OCI-M2 (cell line): Measurements from ENCODE around the gene ZNF423.

Source experiments
- DNase-seq: peaks from one replicate; lab custom pipeline; 2025; ENCODE audit not compliant: unreplicated experiment; lab: John Stamatoyannopoulos, UW

The ZNF423 gene

GRCh38 chr16:49488336-49488735 lies 367.6 kb downstream of the ZNF423 start:
- no peak for DNase-seq

DNA sequence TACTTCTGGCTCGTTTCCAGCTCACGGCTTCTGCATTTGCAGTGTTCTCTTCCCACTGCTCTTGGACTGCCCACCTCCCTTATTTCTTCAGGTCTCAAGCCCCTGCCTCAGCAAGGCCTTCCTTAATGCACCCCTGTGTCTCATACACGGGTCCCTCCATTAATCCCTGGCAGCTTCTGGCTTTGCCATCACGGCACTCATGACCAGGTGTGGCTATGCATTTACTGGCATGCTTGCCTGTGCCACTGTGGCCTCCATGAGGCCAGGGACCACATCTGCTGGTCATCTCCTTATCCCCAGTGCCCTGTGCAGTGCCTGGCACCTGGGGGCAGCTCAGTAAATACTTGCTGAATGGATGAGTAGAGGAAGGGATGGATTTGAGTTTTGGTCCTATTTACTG lies 368.2 kb downstream of the ZNF423 start:
- no peak for DNase-seq

- no peak for DNase-seq
These were observed 369.5 kb downstream of the ZNF423 start for GRCh38 chr16:49486400-49486799.

GRCh38 chr16:49485663-49486062 lies 370.2 kb downstream of the ZNF423 start:
- DNase-seq, result no peak

DNA sequence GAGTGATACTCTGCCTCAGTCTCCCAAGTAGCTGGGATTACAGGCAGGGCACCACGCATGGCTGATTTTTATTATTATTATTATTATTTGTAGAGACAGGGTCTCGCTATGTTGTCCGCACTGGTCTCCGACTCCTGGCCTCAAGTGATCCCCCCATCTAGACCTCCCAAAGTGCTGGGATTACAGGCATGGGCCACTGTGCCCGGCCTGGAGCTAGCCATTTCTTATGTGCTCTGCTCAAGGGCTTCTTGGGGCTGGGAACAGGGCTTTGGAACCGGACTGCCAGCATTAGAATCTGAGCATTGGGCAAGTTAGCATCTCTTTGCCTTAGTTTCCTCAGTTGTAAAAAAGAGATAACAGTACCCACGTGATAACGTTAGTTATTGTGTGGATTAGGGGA lies 371.0 kb downstream of the ZNF423 start:
- no peak for DNase-seq

DNA sequence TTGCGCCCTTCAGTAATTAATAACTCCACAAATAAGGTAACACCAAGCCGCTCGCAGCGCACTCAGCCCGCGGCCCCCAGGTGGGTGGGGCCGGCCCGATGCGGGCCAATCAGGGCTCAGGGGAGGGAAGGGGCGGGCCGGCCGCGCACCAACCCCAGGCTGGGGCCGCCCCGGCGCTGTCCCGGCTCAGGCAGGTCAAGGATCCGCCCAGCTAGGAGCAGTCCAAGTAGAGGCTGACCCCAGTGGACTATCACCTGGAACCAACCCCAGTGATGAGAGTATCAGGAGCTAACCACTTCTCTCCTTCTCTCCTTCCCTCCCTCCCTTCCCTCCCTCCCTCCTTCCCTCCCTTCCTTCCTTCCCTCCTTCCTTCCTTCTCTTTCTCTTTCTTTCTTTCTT lies 371.5 kb downstream of the ZNF423 start:
- DNase-seq, result no peak

GRCh38 chr16:49483651-49484450 lies 372.1 kb downstream of the ZNF423 start:
- no peak for DNase-seq

GRCh38 chr16:49483251-49483650 lies 372.7 kb downstream of the ZNF423 start:
- DNase-seq, result no peak

DNA sequence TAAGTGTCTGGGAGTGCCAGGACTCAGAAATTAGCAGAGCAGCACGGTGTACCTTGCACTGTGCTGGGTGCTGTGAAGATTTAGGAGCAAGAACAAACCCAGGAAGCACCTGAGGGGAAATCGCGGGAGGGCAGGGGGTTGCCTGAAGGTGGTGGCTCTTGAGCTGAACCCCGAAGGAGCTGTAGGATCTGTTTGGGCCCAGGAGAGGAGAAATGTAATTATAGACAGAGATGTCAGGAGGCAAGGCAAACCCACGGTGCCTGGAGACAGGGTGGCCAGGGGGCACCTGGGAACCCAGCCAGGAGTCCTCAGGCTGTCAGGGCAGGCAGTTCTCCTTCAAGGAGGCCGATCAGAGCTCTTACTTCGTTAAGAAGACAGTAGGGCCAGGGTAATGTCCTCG lies 373.2 kb downstream of the ZNF423 start:
- no peak for DNase-seq

GRCh38 chr16:49478616-49479015 lies 377.3 kb downstream of the ZNF423 start:
- DNase-seq, result no peak

DNA sequence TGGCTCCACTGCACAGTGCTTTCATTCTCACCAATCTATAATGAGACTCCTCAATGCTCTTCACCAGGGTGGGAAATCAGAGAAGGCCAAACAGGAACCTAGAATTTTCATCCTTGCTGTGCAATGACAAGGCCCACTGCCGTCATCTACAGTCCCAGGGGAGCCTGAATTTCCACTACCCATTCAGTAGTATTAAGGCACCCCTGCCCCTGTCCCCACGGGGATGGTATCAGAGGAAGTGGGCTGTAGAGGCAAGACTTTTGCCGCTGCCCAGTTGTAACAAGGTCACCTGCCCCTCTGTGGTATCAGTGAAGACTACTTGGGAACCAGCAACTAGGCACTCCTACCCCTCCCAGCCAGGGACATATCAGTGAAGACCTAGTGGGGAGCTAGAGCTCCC lies 377.8 kb downstream of the ZNF423 start:
- no peak for DNase-seq

- DNase-seq, result no peak
These were observed 378.5 kb downstream of the ZNF423 start for GRCh38 chr16:49477250-49477895.

DNA sequence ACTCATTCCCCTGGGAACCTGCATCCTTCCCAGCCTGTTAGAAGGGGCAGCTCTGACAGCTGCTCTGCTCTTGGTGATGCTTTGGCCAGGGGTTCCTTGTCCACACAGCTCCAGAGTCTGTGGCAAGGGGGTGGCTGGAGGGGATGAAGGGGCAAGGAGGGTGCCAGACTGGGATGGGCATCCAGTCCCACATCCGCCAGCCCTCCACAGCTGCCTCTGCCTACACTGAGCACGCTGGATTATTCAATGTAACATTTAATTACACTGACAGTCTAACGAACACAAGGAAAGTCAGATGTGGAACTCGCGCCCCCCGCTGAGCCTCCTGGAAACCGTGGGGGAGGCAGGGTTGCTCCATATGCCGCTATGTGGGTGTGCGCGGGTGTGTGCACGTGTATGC lies 381.2 kb downstream of the ZNF423 start:
- DNase-seq, result no peak

- DNase-seq, result no peak
These were observed 382.1 kb downstream of the ZNF423 start for GRCh38 chr16:49473773-49474172.

DNA sequence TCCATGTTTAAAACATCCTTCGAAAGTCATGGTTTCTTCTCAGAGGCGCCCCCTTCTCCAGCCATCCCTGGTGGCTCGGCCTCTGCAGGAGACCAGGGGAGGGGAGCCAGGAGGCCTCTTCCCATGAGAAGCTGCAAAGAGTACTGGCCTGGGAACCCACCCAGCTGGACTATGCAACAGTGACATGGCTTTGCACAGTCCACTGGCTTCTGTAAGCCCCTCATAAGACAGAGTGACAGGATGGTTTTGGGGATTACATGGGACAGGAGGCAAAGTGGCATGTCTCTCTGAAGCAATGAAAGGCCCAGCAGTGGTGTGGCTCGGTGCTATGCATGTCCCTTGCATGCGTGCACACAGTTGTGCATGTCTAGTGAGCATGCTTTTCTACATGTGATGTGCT lies 382.8 kb downstream of the ZNF423 start:
- DNase-seq, result no peak

DNA sequence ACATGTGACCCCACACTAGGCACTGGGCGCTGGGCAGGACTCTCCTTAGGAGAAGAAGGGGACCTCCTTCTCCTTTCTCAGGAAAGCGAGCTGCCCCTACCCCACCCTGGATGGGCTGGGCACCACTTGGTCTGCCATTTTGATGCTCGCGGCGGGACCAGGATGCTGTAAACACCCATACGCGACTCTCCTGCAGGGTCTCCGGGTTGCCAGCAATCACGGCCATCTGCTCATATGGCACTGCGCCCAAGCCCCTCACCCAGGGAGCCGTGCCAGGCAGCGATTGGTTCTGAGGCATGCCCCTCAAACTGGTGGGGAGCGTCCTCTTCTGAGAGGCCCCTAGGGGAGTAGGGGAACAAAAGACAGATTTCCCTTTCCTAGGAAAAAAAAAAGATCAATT lies 383.3 kb downstream of the ZNF423 start:
- DNase-seq, result no peak

DNA sequence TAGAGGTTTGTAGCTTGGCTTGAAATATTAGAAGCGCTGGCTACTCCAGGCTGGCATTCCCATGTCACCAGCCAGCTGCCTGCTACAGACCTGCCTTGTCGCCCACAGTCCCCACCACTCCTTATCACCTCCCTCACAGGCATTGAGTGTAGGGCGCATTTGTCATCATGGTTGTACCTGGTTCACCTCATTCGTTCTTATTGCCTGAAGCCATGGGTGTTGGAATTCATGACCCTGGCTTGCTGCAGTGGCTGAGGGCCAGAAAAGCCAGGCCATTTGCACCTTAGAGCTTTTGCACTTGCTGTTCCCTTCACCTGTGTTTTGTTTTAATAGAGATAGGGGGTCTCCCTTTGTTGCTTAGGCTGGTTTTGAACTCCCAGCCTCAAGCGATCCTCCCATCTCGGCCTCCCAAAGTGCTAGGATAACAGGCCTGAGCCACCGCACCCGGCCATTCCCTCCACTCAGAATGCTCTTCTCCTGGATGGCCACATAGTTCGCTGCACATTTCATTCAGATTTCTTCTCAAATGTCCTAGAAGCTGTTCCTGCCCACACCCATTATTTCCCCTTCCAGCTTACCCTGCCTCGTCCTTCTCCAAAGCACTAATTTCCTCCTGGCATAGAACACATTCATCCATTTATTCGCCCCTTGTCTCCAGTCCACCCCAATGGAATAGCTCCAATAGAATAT lies 384.7 kb downstream of the ZNF423 start:
- DNase-seq, result no peak

DNA sequence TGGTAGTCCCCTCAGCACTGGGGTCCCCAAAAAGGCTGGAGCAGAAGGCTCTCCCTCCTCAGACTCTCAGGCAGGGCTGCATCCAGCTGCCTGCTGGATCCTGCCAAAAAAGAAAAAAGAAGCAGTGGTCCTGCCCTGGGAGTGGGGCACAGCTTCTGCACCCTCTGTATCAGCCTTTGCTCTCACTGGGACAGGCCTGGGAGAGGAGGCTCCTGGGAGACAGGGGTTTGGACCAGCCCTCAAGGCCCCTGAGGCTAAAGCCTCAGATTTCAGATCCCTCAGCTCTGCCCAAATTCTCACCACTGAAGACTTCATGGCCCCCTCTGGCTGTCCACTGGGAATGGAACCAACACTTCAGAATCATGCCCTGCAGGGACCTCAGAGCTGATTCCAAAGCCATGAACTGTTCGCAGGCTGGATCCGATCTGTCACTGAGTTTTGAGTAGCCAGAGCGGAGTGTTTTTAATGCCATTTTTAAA lies 385.4 kb downstream of the ZNF423 start:
- DNase-seq, result no peak

- DNase-seq, result no peak
These were observed 385.9 kb downstream of the ZNF423 start for GRCh38 chr16:49469930-49470451.

GRCh38 chr16:49469311-49469670 lies 386.6 kb downstream of the ZNF423 start:
- no peak for DNase-seq

- DNase-seq, result no peak
These were observed 387.2 kb downstream of the ZNF423 start for GRCh38 chr16:49468611-49469310.
